Hematopoietic multipotent progenitor cell treated with erythropoietin and hydrocortisone succinate and interleukin-3 and kit ligand, for 17 days (in vitro differentiated cells): ENCODE data around the gene MYO3A.

Experiments used
- DNase-seq: peaks from one replicate; pipeline ENCODE4 v3.0.0-alpha.2; 2015; ENCODE audit warnings: low spot score

MYO3A gene, protein sequence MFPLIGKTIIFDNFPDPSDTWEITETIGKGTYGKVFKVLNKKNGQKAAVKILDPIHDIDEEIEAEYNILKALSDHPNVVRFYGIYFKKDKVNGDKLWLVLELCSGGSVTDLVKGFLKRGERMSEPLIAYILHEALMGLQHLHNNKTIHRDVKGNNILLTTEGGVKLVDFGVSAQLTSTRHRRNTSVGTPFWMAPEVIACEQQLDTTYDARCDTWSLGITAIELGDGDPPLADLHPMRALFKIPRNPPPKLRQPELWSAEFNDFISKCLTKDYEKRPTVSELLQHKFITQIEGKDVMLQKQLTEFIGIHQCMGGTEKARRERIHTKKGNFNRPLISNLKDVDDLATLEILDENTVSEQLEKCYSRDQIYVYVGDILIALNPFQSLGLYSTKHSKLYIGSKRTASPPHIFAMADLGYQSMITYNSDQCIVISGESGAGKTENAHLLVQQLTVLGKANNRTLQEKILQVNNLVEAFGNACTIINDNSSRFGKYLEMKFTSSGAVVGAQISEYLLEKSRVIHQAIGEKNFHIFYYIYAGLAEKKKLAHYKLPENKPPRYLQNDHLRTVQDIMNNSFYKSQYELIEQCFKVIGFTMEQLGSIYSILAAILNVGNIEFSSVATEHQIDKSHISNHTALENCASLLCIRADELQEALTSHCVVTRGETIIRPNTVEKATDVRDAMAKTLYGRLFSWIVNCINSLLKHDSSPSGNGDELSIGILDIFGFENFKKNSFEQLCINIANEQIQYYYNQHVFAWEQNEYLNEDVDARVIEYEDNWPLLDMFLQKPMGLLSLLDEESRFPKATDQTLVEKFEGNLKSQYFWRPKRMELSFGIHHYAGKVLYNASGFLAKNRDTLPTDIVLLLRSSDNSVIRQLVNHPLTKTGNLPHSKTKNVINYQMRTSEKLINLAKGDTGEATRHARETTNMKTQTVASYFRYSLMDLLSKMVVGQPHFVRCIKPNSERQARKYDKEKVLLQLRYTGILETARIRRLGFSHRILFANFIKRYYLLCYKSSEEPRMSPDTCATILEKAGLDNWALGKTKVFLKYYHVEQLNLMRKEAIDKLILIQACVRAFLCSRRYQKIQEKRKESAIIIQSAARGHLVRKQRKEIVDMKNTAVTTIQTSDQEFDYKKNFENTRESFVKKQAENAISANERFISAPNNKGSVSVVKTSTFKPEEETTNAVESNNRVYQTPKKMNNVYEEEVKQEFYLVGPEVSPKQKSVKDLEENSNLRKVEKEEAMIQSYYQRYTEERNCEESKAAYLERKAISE (N-terminal part only)

DNA sequence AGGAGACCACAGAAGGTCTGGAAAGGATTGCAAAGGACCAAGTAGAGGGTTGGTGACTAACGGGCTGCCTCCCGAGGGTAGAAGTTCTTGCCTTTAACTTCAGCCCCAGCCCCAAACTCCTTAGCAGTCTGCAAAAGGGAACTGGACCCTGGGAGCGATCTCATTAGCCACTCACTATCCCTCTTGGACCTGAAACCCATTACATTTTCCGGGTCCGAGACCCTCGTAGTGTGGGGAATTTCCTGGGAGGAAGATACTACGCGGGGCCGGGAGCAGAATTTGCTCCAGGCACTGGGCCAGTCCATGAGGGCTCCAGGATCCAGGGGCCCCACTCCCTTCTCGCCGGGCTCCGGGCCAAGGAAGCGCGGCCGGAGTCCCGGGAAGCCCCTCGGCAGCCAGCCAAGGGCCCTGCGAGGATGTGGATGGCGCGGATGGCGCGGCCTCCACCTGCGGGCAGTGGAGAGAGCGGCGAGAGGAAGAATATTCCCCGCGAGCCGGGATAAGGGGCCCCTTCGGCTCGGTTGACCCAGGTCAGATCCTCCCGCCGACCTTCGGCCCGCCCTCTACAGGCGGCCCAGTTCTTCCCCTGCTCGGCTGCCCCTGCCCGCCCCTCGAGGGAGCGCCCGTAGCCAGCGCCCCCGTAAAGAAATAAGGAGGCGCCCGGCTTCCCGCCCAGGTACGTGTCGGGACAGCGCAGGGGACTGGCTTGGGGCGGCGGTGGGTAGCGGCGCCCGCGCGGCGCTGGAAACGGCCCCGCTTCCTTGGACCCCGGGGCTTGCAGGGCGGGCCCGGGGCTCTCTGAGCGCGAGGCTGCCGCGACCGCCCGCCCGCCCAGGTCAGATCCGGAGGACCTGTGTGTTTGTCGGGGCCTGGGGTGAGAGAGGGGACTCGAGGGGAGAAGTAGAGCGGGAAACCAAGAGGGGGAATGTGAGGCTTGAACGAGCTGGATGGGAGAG lies at the start of gene MYO3A:
Gene MYO3A (plus strand): TSS at position 577 of the 956 bp plus-strand sequence. CDS start 17,882 bp downstream, outside the sequence.
- no peak for DNase-seq

DNA sequence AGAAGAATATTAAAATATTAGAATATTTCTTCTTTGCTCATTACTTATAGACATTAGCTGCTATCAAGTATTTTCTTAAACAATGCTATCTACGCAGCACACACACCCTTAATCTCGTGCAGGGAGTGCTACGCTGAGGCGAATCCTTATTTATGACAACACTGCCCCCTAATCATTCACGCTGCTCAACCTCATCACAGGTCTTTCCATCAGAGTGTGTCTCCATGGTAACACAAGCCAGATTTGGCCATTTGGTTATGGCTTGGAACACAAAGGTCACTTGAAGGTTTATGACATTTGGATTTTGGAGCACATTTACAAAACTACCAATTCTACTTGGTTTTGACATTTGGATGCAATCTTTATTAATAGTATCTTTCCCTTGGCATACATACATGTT lies 45.4 kb upstream of the MYO3A start:
- DNase-seq: no peak

DNA sequence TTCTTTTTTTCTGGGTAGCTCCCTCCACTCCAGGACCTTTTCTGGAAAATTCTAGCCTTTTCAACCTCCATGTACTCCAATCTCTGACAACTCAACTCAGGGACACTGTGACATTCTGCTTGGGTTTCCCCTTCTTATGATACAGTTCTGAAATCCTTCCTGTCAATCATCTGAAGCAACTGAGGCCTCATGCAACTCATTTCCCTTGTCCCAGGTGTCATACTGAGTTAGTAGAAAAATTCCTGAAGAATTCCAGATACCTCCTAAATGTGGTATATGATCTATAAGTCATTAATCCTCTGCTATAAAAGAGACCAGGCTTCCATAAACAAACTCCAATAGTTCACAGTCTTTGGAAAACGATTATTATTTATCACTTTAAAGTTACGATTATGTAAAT lies 43.0 kb upstream of the MYO3A start:
- DNase-seq: no peak

DNA sequence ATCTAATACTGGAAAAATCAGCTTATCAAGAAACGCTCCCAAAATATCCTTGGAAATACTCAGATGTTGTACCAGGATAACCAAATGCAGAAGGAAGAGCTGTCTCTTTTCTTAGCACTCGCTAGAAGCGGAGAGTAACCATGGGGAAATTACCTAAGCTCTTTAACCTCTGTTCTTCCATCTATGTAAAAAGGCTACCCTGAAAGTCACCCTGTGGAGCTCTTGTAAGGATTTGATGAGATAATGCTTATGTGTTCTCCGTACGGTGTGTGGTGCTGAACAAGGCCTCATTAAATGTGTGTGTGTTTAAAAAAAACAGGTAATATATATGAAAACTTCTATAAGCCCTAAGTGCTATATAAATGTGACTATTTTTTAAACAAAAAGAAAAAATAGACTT lies 38.2 kb upstream of the MYO3A start:
- DNase-seq: no peak

DNA sequence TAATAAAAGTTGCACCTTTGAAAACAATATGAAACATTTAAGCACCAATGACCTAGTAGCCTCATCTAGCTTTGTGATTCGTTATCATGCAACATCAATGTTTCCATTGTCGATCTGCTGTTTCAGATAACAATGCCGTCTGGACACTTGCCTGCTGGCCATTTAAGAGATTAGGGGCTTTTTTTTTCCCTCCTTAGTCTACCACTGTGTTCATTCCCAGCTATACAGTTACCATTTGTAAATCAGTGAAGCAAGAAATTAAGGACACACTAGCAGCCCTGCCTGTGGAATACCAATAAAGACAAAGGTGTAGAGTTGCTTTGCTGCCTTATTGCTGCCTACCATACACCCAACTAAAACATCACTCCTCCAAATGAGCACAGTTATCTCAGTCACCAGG lies 37.6 kb upstream of the MYO3A start:
- no peak for DNase-seq

DNA sequence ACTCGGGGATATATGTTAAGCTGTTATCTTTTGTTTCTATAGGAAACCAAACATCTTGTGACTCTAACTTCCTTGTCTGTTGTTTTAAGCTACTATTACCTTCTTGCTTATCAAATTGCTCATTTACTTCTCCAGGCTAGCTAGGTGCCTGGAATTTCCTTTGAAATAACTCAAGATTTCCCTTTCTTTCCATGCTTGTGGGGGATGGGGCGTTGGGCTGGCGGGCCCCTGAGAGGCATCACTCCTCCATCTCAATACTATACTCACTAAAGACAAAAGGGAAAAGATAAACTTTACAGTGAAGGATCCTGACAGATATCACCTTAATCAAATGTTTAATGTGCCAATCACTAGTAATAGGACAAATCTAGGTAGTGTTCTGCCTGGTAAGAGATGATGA lies 34.7 kb upstream of the MYO3A start:
- no peak for DNase-seq

DNA sequence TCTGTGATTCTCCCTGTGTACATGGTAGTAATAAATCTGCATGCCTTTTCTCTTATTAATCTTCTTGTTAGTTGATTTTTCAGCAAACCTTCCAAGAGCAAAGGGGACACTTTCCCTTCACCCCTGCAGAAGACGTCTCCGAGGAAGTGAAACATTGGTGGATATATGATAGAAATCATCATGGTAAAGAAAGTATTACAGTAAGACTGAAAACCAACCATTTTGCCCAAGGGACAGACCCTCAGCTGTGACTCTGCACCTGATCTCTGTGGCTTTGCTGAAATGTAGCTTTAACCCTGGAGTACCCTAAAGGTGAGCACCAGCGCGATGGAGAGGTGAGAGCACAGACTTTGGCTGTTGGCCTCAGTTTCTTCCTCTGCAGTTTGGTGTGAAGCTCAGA lies 32.8 kb upstream of the MYO3A start:
- DNase-seq: no peak

DNA sequence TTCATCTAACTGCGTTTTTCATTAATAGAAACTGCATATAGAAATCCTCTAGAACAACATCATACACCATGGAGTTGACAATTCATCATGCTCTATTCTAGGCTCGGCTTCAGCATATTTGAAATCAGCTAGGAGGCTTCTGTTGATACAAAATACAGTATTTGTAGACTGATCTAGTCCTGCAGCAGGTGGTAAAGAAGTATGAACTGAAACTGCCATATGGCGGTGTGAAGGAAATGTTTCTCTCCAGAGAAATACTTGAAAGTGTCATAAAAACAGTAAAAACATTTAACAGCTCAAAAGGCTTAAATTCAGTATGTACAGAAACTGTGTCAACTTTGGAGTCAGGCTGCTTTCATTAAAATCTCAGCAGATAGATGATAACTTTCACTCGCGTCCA lies 32.0 kb upstream of the MYO3A start:
- no peak for DNase-seq

DNA sequence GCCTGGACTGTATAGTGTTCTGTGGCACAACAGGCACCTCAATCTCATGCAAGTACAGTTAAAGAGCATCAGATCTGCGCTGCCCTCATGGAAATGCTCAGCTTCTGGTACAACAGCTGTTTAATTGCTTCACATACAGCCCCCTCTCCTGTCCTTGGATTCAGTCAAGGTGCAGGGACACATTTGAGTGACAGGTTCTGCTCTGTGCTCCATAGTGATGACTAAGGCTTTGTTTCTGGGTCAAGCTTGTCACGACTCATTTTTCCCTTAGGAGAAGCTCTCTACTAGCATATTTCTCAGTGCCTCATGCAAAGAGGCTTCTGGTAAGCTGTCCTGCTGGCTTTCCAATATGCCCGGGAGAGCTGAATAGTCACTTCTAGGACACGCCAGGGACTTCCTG lies 26.8 kb upstream of the MYO3A start:
- DNase-seq: no peak

DNA sequence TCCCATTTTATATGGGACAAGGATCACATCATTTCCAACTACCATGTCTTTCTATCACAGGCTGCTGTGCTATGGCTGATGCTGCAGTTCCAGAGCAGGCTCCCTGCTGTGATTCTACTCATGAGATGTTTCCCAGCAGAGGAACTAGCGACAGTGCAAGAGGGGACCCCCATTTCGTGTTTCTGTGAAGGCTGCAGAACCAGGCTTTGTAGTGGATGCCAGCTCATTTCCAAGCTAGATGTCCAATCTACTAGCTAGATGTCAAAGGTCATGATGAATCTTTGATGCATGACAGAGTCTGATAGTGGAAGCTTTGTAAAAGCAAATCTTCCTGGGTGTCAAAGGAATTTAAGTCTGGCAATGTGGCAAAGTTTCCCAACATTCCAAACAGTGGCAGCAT lies 21.2 kb upstream of the MYO3A start:
- DNase-seq: no peak

DNA sequence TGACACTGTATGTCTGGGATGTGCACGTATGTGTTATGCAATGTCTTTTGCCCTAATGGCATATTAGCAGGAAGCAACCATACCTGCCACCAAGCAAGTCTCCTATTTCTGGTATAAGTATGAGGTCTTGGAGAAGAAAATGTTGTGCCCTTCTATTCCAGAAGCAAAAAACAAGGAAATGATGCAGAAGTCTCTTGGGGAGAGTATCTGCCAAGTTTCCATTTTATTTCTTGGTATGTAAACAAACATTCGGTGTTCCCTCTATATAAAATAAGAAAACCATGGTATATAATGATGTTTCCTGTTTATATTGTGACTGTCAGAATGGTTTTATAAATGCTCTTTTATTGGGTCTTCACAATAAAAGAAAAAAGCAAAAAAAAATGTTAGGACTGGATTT lies 19.3 kb upstream of the MYO3A start:
- DNase-seq: no peak

DNA sequence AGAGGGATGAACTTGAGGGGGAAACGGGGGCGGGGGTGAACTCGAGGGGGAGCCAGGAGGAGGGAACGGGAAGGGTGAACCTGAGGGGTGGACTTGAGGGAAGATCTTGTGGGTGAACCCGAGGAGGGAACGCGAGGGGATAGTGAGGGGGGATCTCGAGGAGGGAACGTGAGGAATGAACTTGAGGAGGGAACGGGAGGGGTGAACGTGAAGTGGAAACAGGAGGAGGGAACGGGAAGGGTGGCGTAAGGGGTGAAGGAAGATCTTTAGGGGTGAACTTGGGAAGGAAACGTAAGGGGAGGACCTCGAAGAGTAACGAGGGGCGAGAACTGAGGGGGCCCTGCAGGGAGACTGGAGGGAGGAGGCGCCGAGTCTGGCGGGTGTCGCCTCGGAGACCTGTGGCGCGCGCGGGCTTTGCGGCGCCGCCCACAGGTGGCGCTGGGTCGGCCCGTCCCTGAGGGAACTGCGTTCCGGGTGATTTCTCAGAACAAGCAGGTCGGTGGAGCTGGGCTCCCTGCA lies 651 bp downstream of the MYO3A start:
- no peak for DNase-seq

DNA sequence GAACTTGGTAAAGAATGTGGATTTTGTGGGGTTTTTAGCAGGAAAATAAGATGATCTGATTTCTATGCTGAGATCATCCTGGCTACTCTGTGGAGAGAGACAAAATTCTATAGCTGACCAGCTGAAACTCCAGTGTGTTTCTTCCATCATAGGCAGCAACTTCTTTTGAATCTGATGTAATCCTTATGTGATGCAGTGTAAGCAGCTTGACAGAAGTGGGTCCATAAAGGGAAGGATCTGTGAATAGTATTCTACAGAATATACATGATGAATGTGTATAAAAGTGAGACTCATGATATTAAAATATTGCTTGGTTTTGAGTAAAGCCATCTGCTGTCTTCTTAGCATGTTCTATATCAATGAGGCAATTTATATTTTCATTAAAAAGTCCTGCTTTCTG lies 4.4 kb downstream of the MYO3A start:
- DNase-seq: no peak

DNA sequence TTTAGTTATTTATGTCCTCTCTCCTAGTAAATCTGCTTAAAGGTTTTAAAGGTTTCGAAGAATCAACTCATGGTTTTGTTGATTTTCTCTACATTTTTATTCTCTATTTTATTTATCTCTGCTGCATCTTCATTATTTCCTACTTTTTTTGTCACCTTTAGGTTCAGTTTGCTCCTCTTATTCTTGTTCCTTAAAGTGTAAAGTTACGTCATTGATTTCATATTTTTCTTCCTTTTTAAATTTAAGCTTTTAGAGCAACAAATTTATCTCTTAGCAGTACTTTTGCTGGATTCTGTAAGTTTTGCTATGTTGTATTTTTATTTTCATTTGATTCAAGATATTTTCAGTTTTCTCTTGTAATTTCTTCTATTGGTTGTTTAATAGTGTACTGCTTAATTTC lies 10.7 kb downstream of the MYO3A start:
- no peak for DNase-seq

DNA sequence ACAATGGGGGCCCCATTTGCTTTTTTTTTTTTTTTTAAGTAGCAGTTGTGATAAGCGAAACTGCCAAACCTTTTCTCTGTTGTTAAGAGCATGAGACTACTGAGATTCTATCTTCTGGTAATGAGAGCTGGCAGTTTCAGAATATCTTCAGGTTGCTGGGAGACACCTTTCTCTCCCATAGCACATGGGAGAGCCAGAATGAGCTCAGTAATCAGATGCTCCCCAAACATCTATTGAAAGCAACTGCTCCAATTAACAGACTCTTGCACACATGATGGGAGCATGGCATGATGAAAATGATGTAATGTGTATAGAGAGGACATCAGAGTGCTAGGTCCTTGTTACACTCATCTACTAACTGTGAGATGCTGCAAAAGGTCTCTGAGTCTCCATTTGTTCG lies 18.8 kb downstream of the MYO3A start:
- DNase-seq: no peak

DNA sequence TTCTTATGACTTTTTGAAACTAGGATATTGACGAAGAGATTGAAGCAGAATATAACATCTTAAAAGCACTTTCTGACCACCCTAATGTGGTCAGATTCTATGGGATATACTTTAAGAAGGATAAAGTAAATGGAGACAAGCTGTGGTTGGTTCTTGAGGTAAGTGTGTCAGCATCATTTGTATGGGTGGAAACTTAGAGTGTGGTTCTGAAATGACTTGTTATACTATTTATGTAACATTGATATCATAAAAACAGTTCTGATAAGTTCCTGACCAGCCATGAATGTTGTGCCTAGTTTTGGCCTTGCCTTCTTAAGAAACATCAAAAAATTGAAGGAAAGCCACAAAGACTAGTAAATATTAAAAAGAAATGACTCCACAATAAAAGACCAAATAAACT lies 20.8 kb downstream of the MYO3A start:
- no peak for DNase-seq

DNA sequence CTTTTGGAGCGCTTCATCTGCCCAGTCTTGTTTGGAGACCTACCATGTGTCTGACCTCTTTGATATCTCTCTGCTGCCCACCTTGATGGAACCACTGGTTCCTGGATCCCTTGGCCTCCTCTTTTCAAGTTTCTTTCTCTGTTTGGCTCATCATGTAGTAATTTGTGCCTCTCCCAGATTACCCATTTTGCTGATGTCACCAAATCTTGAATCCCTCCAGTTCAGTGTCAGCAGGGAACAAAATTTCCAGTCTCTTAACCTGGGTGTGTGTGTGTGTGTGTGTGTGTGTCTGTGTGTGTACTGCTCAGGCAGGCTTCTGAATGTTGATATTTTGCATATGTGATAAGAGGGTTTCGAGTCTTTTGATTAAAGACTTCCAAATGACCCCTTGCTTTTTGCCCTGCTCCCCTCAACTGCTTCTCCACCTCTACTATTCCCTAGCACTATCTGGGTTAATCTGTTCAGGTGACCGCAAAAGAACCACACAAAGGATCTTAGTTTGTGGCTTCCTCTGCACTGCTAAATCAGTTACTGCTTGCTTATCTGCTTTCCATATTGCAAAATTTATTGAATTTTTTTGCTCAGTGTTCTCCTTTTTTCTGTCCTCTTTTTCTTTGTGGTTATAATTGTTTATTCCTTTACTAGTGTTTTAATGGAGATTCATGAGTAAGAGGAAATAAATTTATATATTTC lies 25.7 kb downstream of the MYO3A start:
- DNase-seq: no peak

DNA sequence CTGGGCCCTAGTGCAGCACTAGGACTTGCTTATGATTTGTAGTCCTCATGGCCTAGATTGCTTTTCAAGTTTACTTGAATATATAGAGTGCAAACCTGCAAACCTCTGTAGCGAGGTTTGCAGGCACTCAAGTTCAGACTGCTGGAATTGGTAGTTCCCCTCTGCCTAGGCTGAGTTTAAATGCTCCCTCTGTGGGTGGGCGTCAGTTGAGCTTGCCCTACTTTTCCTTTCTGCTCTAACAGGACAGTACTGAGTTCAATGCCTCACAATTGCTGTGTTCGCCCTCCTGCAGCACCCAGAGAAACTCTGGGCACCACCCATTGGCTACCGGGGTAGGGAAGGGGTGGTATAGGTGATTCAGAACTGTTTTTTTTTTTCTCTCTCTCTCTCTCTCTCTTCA lies 31.6 kb downstream of the MYO3A start:
- no peak for DNase-seq

DNA sequence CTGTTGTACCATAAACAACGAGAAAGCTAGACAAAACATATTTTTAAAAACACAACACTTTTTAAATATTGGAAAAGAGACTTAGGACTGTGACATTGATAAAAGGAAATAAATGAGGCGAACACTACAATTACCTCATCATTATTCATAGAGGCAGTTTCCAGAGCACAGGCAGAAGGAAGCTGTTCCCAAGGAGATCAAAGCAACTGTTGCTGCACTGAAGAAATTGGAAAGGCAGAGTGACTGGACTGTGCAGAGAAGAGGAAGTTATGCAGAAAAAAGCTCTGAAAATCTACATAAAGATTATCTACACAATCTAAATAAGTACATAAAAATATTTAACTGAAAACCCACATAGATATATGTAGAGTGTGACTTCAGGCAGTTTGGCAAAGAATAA lies 32.8 kb downstream of the MYO3A start:
- DNase-seq: no peak

DNA sequence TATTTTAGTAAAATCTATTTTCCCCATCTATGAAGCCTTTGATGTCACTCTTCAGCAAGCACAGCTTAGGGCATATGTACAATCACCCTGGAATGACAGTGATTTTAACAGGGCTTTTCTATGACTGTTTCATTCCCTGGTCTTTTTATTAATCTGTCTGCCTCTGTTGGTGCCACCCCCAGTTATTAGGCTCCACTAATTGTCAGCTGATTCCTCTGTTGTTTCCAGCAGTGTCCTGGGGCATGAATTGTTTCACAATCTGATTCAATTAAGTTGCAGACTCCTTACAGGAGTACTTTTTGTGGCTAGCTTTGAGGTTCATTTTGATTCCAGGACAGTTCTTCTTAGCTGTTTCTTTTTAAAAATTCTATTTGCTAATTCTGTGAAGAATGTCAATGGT lies 38.6 kb downstream of the MYO3A start:
- no peak for DNase-seq
